Keratinocyte (primary cell): ENCODE data around the gene FHIT. TPM values are rescaled to one million over a fixed set of nuclear protein-coding genes. Genes with fewer than 3 reads are reported as not detected.

Source experiments
- DNase-seq: peaks from one replicate; pipeline ENCODE4 v3.0.0-alpha.2; 2011; ENCODE audit warnings: low read depth, missing footprints, low spot score
- FAIRE-seq: peaks from 2 replicates; lab custom pipeline; 2011; peaks lifted over from hg19 to GRCh38; lab: Jason Lieb, UNC
- H2AFZ ChIP-seq: 2 replicates; pipeline ENCODE4 v1.6.0; 2012; ENCODE audit warnings: low read length, control low read depth, inconsistent platforms; ENCODE audit not compliant: control insufficient read depth
- H3K27ac ChIP-seq: 2 replicates; pipeline ENCODE4 v1.5.1; 2011; ENCODE audit warnings: low read length; ENCODE audit not compliant: control insufficient read depth, insufficient read depth
- H3K27me3 ChIP-seq: 3 replicates; pipeline ENCODE4 v1.6.0; 2011; ENCODE audit warnings: low read length; ENCODE audit not compliant: control insufficient read depth, insufficient read depth; ENCODE audit errors: extremely low read depth
- H3K36me3 ChIP-seq, 2 experiments: 2 replicates in 1 of 2; 3 replicates in 1 of 2; pipeline ENCODE4 v1.5.1; 2011; ENCODE audit warnings: low read length in 2 of 2, mild to moderate bottlenecking in 1 of 2; ENCODE audit not compliant: control insufficient read depth in 2 of 2, insufficient read depth in 2 of 2; ENCODE audit errors: extremely low read depth in 1 of 2
- H3K4me1 ChIP-seq: 3 replicates; pipeline ENCODE4 v1.5.1; 2011; ENCODE audit warnings: low read length; ENCODE audit not compliant: control insufficient read depth, insufficient read depth; ENCODE audit errors: extremely low read depth
- H3K4me2 ChIP-seq: 3 replicates; pipeline ENCODE4 v1.6.0; 2011; ENCODE audit warnings: low read depth, low read length; ENCODE audit not compliant: control insufficient read depth, insufficient read depth; ENCODE audit errors: extremely low read depth
- H3K4me3 ChIP-seq, 3 experiments: fragments of 200-600 bp in 1 of 3; sonication (generic) in 1 of 3; 2 replicates in 2 of 3; 3 replicates in 1 of 3; pipeline ENCODE4 v1.5.1; 2011 to 2016; ENCODE audit warnings: low read length in 3 of 3, mild to moderate bottlenecking in 3 of 3, control low read depth in 2 of 3, inconsistent platforms in 1 of 3, low read depth in 1 of 3, mixed read lengths in 1 of 3, mixed run types in 1 of 3, moderate library complexity in 1 of 3; ENCODE audit not compliant: control insufficient read depth in 2 of 3, insufficient read depth in 2 of 3; ENCODE audit errors: extremely low read depth in 1 of 3
- H3K79me2 ChIP-seq: 2 replicates; pipeline ENCODE4 v1.6.0; 2012; ENCODE audit warnings: low read length; ENCODE audit not compliant: control insufficient read depth, insufficient read depth
- H3K9ac ChIP-seq: 3 replicates; pipeline ENCODE4 v1.6.0; 2011; ENCODE audit warnings: low read length; ENCODE audit not compliant: control insufficient read depth, insufficient read depth; ENCODE audit errors: extremely low read depth
- H3K9me1 ChIP-seq: 3 replicates; pipeline ENCODE4 v1.6.0; 2011; ENCODE audit warnings: low read length; ENCODE audit not compliant: control insufficient read depth, insufficient read depth; ENCODE audit errors: extremely low read depth
- H3K9me3 ChIP-seq: 2 replicates; pipeline ENCODE4 v1.5.1; 2012; ENCODE audit warnings: low read depth, low read length; ENCODE audit not compliant: control insufficient read depth
- H4K20me1 ChIP-seq: 3 replicates; pipeline ENCODE4 v1.6.0; 2011; ENCODE audit warnings: low read length; ENCODE audit not compliant: control insufficient read depth, insufficient read depth; ENCODE audit errors: extremely low read depth
- EZH2 ChIP-seq: IDR thresholded peaks from one replicate; pipeline ENCODE4 v1.6.1; 2012; ENCODE audit warnings: inconsistent platforms, mild to moderate bottlenecking, low read length, moderate library complexity
- dilution Hi-C: fragments of 300-500 bp; cut with MboI; formaldehyde crosslinking; loops from one replicate; pipeline ENCODE4 v1.7.0; 2020; ENCODE audit warnings: low sequenced_read_pairs; ENCODE audit not compliant: extremely low pct_ligation_motif_present
- polyA plus RNA-seq, 5 experiments: library from polyadenylated mRNA; depleted of rRNA in 3 of 5; stranded (reverse) in 3 of 5; stranded (forward) in 1 of 5; unstranded in 1 of 5; fragments of >200 nt; gene quantifications; 1 replicate in 1 of 5; 2 replicates in 3 of 5; 3 replicates in 1 of 5; pipeline versions ENCODE4 v1.2.1 to v1.2.3, GENCODE V29; 2011 to 2012; ENCODE audit warnings: missing spikeins in 2 of 5, low read depth in 1 of 5, low replicate concordance in 1 of 5
- TF ChIP-seq, protein P1 (sequence below), 3 experiments: IDR thresholded peaks in 1 of 3; conservative IDR thresholded peaks in 1 of 3; optimal IDR thresholded peaks in 1 of 3; 2 replicates in 2 of 3; 3 replicates in 1 of 3; pipeline versions ENCODE3 to v1.5.1; 2011; ENCODE audit warnings: low read length in 3 of 3, mild to moderate bottlenecking in 3 of 3, moderate library complexity in 2 of 3, control low read depth in 1 of 3, inconsistent platforms in 1 of 3; ENCODE audit not compliant: insufficient read depth in 2 of 3; ENCODE audit errors: extremely low read depth in 1 of 3

The FHIT gene
- polyA plus RNA-seq, 1 donor (not counting 4 experiments of a cell fraction or from before 2014, with no cell fraction given), result 2.2 TPM

DNA sequence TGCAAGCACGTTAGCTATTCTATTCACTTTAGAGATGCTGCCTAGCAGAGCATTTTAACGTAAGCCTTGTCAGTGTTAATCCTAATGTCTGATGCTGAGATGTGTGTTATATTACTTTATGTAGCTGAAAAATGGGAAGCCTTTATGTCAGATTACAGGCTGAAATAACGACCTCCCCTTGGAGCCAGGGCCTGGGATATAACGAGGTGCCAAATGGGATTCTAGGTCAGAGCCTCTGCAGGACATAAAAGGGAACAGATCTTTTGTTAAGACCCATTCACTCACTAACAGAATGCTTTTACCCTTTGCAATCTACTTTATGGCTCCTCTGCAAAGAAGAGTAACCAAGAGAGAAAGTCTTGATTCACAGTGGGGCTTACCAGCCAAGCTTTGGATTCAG lies 1385.9 kb downstream of the FHIT start:
- H2AFZ ChIP-seq, result no peak overlapping the region
- dilution Hi-C loops, result no loop called here
- H3K27me3 ChIP-seq, result no peaks in the 10 kb centered on the region
- H3K9me1 ChIP-seq, result no peaks in the 10 kb centered on the region
- peaks cover 3% of the 10 kb centered on the region for H3K4me1 ChIP-seq
- H3K4me3 ChIP-seq, result no peak overlapping the region
- FAIRE-seq (no peak), DNase-seq (no peak)
- no peak overlapping the region for H3K27ac ChIP-seq
- no peak overlapping the region for H3K9ac ChIP-seq
- H3K9me3 ChIP-seq, result no peaks in the 10 kb centered on the region
- no peak overlapping the region for H3K4me2 ChIP-seq
- no peaks in the 10 kb centered on the region for H3K36me3 ChIP-seq
- TF ChIP-seq EZH2, result no peak
- TF ChIP-seq, protein P1, sequence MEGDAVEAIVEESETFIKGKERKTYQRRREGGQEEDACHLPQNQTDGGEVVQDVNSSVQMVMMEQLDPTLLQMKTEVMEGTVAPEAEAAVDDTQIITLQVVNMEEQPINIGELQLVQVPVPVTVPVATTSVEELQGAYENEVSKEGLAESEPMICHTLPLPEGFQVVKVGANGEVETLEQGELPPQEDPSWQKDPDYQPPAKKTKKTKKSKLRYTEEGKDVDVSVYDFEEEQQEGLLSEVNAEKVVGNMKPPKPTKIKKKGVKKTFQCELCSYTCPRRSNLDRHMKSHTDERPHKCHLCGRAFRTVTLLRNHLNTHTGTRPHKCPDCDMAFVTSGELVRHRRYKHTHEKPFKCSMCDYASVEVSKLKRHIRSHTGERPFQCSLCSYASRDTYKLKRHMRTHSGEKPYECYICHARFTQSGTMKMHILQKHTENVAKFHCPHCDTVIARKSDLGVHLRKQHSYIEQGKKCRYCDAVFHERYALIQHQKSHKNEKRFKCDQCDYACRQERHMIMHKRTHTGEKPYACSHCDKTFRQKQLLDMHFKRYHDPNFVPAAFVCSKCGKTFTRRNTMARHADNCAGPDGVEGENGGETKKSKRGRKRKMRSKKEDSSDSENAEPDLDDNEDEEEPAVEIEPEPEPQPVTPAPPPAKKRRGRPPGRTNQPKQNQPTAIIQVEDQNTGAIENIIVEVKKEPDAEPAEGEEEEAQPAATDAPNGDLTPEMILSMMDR (optimal IDR thresholded peaks at IDR 0.05 in 1 of 3, IDR thresholded peaks at IDR 0.05 in 1 of 3, conservative IDR thresholded peaks at IDR 0.05 in 1 of 3; ENCODE audit: extremely low read depth in 1 of 3, insufficient read depth in 2 of 3, low read length in 3 of 3), result no peak
- no peaks in the 10 kb centered on the region for H4K20me1 ChIP-seq
- no peaks in the 10 kb centered on the region for H3K79me2 ChIP-seq

DNA sequence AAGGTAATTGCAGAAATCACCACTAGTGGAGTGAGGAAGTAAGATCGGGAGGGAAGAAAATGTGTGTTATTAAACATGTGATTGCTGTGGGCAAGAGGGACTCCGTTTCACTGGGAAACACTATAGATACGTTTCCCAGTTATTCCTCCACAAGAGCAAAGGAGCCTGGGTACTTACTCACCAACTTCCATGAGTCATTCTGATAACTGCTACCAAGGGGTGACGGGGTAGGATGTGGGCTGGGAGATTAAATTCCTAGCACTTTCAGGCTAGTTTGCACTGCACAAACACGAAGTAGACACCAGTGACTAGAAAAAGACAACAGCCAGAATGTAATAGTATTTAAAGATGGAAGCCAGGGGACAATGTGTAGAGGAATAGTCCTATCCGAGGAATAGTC lies 1388.6 kb downstream of the FHIT start:
- Histone ChIP-seq H3K9ac (no peak overlapping the region), H3K79me2 (no peaks in the 10 kb centered on the region), H3K4me3 (no peak overlapping the region), H3K27me3 (no peaks in the 10 kb centered on the region), H3K9me1 (no peaks in the 10 kb centered on the region), H3K36me3 (no peaks in the 10 kb centered on the region), H2AFZ (no peak overlapping the region), H3K4me2 (no peak overlapping the region), H4K20me1 (no peaks in the 10 kb centered on the region), H3K27ac (no peak overlapping the region), H3K4me1 (peaks cover 3% of the 10 kb centered on the region), H3K9me3 (no peaks in the 10 kb centered on the region)
- TF ChIP-seq, protein P1 (optimal IDR thresholded peaks at IDR 0.05 in 1 of 3, IDR thresholded peaks at IDR 0.05 in 1 of 3, conservative IDR thresholded peaks at IDR 0.05 in 1 of 3; ENCODE audit: extremely low read depth in 1 of 3, insufficient read depth in 2 of 3, low read length in 3 of 3), result no peak
- no peak for TF ChIP-seq EZH2
- peak; percentile 32 for FAIRE-seq
- dilution Hi-C loops, result no loop called here
- no peak for DNase-seq
